GM12878 (cell line): ENCODE data around the gene SLC28A2. TPM values are rescaled to one million over a fixed set of nuclear protein-coding genes. Genes with fewer than 3 reads are reported as not detected.

Experiments used
- ATAC-seq: fragments of 200-7000 bp; cut with Tn5 transposase; 3 replicates; pipeline ENCODE4 v1.9.1; 2020; ENCODE audit warnings: mild to moderate bottlenecking, moderate library complexity
- BruUV-seq: library from RNA; stranded (reverse); fragments of 400-500 nt; replicated peaks from 2 replicates; lab custom pipeline; 2021; lab: Mats Ljungman, UMichigan
- CTCF ChIA-PET: fragments of 300-600 bp; sonication (Branson Sonifier 250); formaldehyde crosslinking; extraction: SDS; loops from one replicate; lab custom pipeline; 2021; ENCODE audit warnings: inconsistent platforms; lab: Yijun Ruan, JAX
- POLR2A ChIA-PET: fragments of 350-600 bp; formaldehyde crosslinking; extraction: SDS; loops from one replicate; lab custom pipeline; 2021; ENCODE audit warnings: inconsistent platforms; lab: Charles Lee
- RAD21 ChIA-PET: fragments of 300-600 bp; sonication (Branson Sonifier 250); formaldehyde crosslinking; loops from one replicate; lab custom pipeline; 2023; ENCODE audit warnings: antibody characterized with exemption; ENCODE audit not compliant: unreplicated experiment; lab: Charles Lee
- SMC1A ChIA-PET: fragments of 300-600 bp; sonication (Branson Sonifier 250); formaldehyde crosslinking; loops from one replicate; lab custom pipeline; 2023; ENCODE audit not compliant: unreplicated experiment, uncharacterized antibody; lab: Charles Lee
- DNase-seq: peaks from one replicate; pipeline ENCODE4 v3.0.0-alpha.2; 2011; ENCODE audit warnings: low read depth, low spot score
- FAIRE-seq: peaks from 3 replicates; lab custom pipeline; 2011; peaks lifted over from hg19 to GRCh38; lab: Jason Lieb, UNC
- H2AFZ ChIP-seq: 2 replicates; pipeline ENCODE4 v1.6.0; 2011; ENCODE audit warnings: low read depth, low read length, control low read depth; ENCODE audit not compliant: control insufficient read depth
- H3K27ac ChIP-seq: 2 replicates; pipeline ENCODE4 v1.5.1; 2011; ENCODE audit warnings: control low read depth; ENCODE audit not compliant: control insufficient read depth, insufficient read depth
- H3K27me3 ChIP-seq, 2 experiments: replicated peaks in 1 of 2; 2 replicates each; pipeline versions ENCODE4 v1.6.0 to v1.6.1; 2011; ENCODE audit warnings: low read length in 1 of 2; ENCODE audit not compliant: control insufficient read depth in 2 of 2, insufficient read depth in 2 of 2
- H3K36me3 ChIP-seq, 2 experiments: 2 replicates each; pipeline ENCODE4 v1.5.1; 2011; ENCODE audit warnings: low read length in 1 of 2; ENCODE audit not compliant: control insufficient read depth in 2 of 2, insufficient read depth in 2 of 2
- H3K4me1 ChIP-seq: 2 replicates; pipeline ENCODE4 v1.6.1; 2011; ENCODE audit warnings: mild to moderate bottlenecking, low read length, moderate library complexity, mixed read lengths; ENCODE audit not compliant: control insufficient read depth, insufficient read depth
- H3K4me2 ChIP-seq: 2 replicates; pipeline ENCODE4 v1.6.0; 2011; ENCODE audit warnings: control low read depth; ENCODE audit not compliant: control insufficient read depth, insufficient read depth
- H3K4me3 ChIP-seq: fragments of 200-600 bp; sonication (generic); 2 replicates; pipeline ENCODE4 v1.5.1; 2016
- H3K79me2 ChIP-seq: 2 replicates; pipeline ENCODE4 v1.6.0; 2011; ENCODE audit warnings: low read length; ENCODE audit not compliant: control insufficient read depth, insufficient read depth
- H3K9ac ChIP-seq: 2 replicates; pipeline ENCODE4 v1.8.0; 2011; ENCODE audit warnings: low read length, control low read depth, mixed read lengths; ENCODE audit not compliant: control insufficient read depth, insufficient read depth
- H3K9me3 ChIP-seq: replicated peaks from 3 replicates; pipeline ENCODE4 v1.5.1; 2011; ENCODE audit warnings: mild to moderate bottlenecking, low read length; ENCODE audit not compliant: control insufficient read depth, insufficient read depth
- H4K20me1 ChIP-seq: 2 replicates; pipeline ENCODE4 v1.6.0; 2011; ENCODE audit not compliant: control insufficient read depth, insufficient read depth
- ATF7 ChIP-seq: fragments of 450-650 bp; IDR thresholded peaks from 2 replicates; pipeline ENCODE4 v1.6.1; 2016; ENCODE audit warnings: low read depth, mild to moderate bottlenecking
- CBX3 ChIP-seq: fragments of 200-600 bp; sonication (generic); IDR thresholded peaks from 2 replicates; pipeline ENCODE4 v1.6.1; 2016; ENCODE audit warnings: low read depth, borderline replicate concordance
- CBX5 ChIP-seq: sonication (generic); IDR thresholded peaks from 2 replicates; pipeline ENCODE4 v1.6.1; 2016; ENCODE audit warnings: low read depth, moderate library complexity, mild to moderate bottlenecking, inconsistent platforms
- CHD1 ChIP-seq: IDR thresholded peaks from 2 replicates; pipeline ENCODE4 v1.6.1; 2012; ENCODE audit warnings: low read depth, low read length, improper control_type of control experiment
- E4F1 ChIP-seq: fragments of 450-650 bp; IDR thresholded peaks from 2 replicates; pipeline ENCODE4 v1.6.1; 2018; ENCODE audit warnings: borderline replicate concordance, mild to moderate bottlenecking; ENCODE audit not compliant: partially characterized antibody
- HCFC1 ChIP-seq: fragments of 150-350 bp; IDR thresholded peaks from 2 replicates; pipeline ENCODE4 v1.6.1; 2014; ENCODE audit warnings: low read length
- HDAC2 ChIP-seq: fragments of 200-600 bp; sonication (generic); IDR thresholded peaks from 2 replicates; pipeline ENCODE4 v1.6.1; 2017
- JUND ChIP-seq: IDR thresholded peaks from 2 replicates; pipeline ENCODE4 v1.6.1; 2012; ENCODE audit warnings: low read depth, mild to moderate bottlenecking, low read length, improper control_type of control experiment, moderate library complexity
- NFXL1 ChIP-seq: fragments of 450-650 bp; IDR thresholded peaks from 2 replicates; pipeline ENCODE4 v1.6.1; 2017; ENCODE audit warnings: antibody characterized with exemption, mild to moderate bottlenecking, borderline replicate concordance
- PKNOX1 ChIP-seq: fragments of 450-650 bp; IDR thresholded peaks from 2 replicates; pipeline ENCODE4 v1.6.1; 2016; ENCODE audit warnings: mild to moderate bottlenecking
- RFX5 ChIP-seq: IDR thresholded peaks from 2 replicates; pipeline ENCODE4 v1.6.1; 2011; ENCODE audit warnings: low read depth, low read length, improper control_type of control experiment
- SP1 ChIP-seq: IDR thresholded peaks from one replicate; pipeline ENCODE4 v1.6.1; 2011; ENCODE audit warnings: low read depth, low read length
- SPI1 ChIP-seq: IDR thresholded peaks from 2 replicates; pipeline ENCODE4 v1.6.1; 2011; ENCODE audit warnings: low read depth, mild to moderate bottlenecking, low read length, moderate library complexity, borderline replicate concordance; ENCODE audit not compliant: insufficient read depth
- STAT3 ChIP-seq: IDR thresholded peaks from 2 replicates; pipeline ENCODE4 v1.6.1; 2011; ENCODE audit warnings: low read depth, low read length, improper control_type of control experiment
- TAF1 ChIP-seq: IDR thresholded peaks from 2 replicates; pipeline ENCODE4 v1.6.1; 2011; ENCODE audit warnings: mild to moderate bottlenecking, low read depth, low read length, borderline replicate concordance
- TBL1XR1 ChIP-seq: IDR thresholded peaks from 2 replicates; pipeline ENCODE4 v1.6.1; 2012; ENCODE audit warnings: low read depth, low read length, improper control_type of control experiment
- ZNF384 ChIP-seq: IDR thresholded peaks from 2 replicates; pipeline ENCODE4 v1.6.1; 2012; ENCODE audit warnings: low read depth, mild to moderate bottlenecking, low read length, improper control_type of control experiment, borderline replicate concordance
- ZNF592 ChIP-seq: fragments of 450-650 bp; IDR thresholded peaks from 2 replicates; pipeline ENCODE4 v1.6.1; 2017; ENCODE audit warnings: mild to moderate bottlenecking, moderate library complexity
- WGBS: methylation state at CpG from one replicate; pipeline ENCODE4 v1.1.6; 2016; ENCODE audit warnings: low lambda C conversion rate; ENCODE audit not compliant: insufficient replicate concordance, insufficient coverage; ENCODE audit errors: missing lambda C conversion rate; 5-methylcytosine and 5-hydroxymethylcytosine counted together
- in situ Hi-C: fragments of 300-500 bp; cut with MboI; formaldehyde crosslinking; loops from 9 replicates; pipeline ENCODE4 v1.14.3; 2018; ENCODE audit warnings: mixed read lengths
- intact Hi-C: fragments of 100-400 bp; cut with micrococcal nuclease; formaldehyde crosslinking; loops from one replicate; pipeline ENCODE4 v1.14.2; 2022; ENCODE audit not compliant: unreplicated experiment
- polyA plus RNA-seq, 11 experiments: library from polyadenylated mRNA; depleted of rRNA in 4 of 11; unstranded in 6 of 11; stranded (reverse) in 5 of 11; fragments of >200 nt; fragmentation: Nextera tagmentation in 4 of 11; fragmentation: Illumina TruSeq in 1 of 11; extraction: Ambion mirVana in 4 of 11; extraction: Trizol in 1 of 11; gene quantifications; 1 replicate in 1 of 11; 2 replicates in 10 of 11; pipeline versions ENCODE4 v1.2.1 to v1.2.3, GENCODE V29; 2011 to 2016; ENCODE audit warnings: inconsistent platforms in 2 of 11, missing spikeins in 2 of 11, low read depth in 1 of 11
- total RNA-seq, 4 experiments: library from RNA; depleted of rRNA in 3 of 4; stranded (reverse); fragments of >200 nt in 3 of 4; fragmentation: Illumina TruSeq in 1 of 4; extraction: Trizol in 1 of 4; gene quantifications; 2 replicates each; pipeline versions ENCODE4 v1.2.1 to v1.2.3, GENCODE V29; 2013 to 2021

Gene SLC28A2
- total and polyA plus RNA-seq, 10 of the 15 experiments (the other 5 are each of a cell fraction or from before 2014, with no cell fraction given): 0.02 to 0.21 (median 0.14) TPM; not detected in 6

- H3K9me3 ChIP-seq: no peaks in the 10 kb centered on the region
- H3K4me1 ChIP-seq: no peaks in the 10 kb centered on the region
- BruUV-seq: no TSS peak
- FAIRE-seq: no peak
- H2AFZ ChIP-seq: no peak overlapping the region
- ChIA-PET RAD21 (no interaction called here), CTCF (interaction anchor here (1.0 to 1.2 kb wide), 2 partner anchors 20 to 126 kb away, joined by 3 to 5 read pairs; no protein-coding TSS in a partner anchor), POLR2A (no interaction called here), SMC1A (interaction anchor here (1.3 to 1.4 kb wide), 2 partner anchors 53 to 110 kb away, joined by 3 to 4 read pairs; no protein-coding TSS in a partner anchor)
- TF ChIP-seq JUND: no peak
- TF ChIP-seq HDAC2: no peak
- TF ChIP-seq CHD1: no peak
- no peak for TF ChIP-seq NFXL1
- no peak for TF ChIP-seq SP1
- no peak for TF ChIP-seq PKNOX1
- TF ChIP-seq RFX5: no peak
- TF ChIP-seq SPI1: no peak
- TF ChIP-seq E4F1: no peak
- TF ChIP-seq TBL1XR1: no peak
- no peak for TF ChIP-seq ZNF592
- TF ChIP-seq TAF1: no peak
- TF ChIP-seq CBX5: no peak
- TF ChIP-seq ATF7: no peak
- no peak for TF ChIP-seq HCFC1
- TF ChIP-seq STAT3: no peak
- TF ChIP-seq ZNF384: no peak
- no peak for TF ChIP-seq CBX3
- 6% methylated on average over 6 of the region's 6 CpGs for WGBS
- no peaks in the 10 kb centered on the region for H3K79me2 ChIP-seq
- no peak overlapping the region for H3K27ac ChIP-seq
- in situ Hi-C loops: no loop called here
- ATAC-seq: no peak
- H3K9ac ChIP-seq: no peak overlapping the region
- no peak for DNase-seq
- intact Hi-C loops: no loop called here
- H4K20me1 ChIP-seq: no peaks in the 10 kb centered on the region
- no peaks in the 10 kb centered on the region for H3K36me3 ChIP-seq
- no peak overlapping the region for H3K4me3 ChIP-seq
- H3K4me2 ChIP-seq: no peak overlapping the region
- peaks cover 0 to 2% of the 10 kb centered on the region in 2 experiments; a peak in 1 of 4 replicates for H3K27me3 ChIP-seq
Observed at GRCh38 chr15:45288947-45289346, 36.9 kb downstream of the SLC28A2 start.
